IPS-11a (cell line): ENCODE measurements around the gene COL18A1.

Experiments
- H3K4me3 ChIP-seq: one replicate; pipeline ENCODE4 v1.5.1; 2013; ENCODE audit warnings: low read depth, low read length, control low read depth

Gene COL18A1

DNA sequence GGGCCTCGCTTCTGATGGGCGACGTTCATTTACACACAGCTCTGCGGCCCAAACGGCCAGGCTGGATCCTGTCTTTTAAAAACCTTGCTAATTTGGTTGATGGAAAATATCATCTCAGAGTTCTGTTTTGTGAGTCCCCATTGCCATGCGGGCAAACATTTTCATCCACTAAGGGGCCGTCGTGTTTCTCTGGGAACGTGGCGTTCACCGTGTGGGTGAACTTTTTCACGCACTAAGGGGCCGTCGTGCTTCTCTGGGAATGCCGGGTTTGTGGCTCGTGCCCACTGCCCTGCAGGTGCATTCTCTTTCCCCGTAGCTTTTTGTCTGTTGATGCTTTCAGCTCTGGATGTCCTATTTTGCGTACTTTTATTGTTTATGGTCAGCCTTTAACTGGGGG, 6.8 kb downstream of the COL18A1 start:
- no peak overlapping the region for H3K4me3 ChIP-seq

DNA sequence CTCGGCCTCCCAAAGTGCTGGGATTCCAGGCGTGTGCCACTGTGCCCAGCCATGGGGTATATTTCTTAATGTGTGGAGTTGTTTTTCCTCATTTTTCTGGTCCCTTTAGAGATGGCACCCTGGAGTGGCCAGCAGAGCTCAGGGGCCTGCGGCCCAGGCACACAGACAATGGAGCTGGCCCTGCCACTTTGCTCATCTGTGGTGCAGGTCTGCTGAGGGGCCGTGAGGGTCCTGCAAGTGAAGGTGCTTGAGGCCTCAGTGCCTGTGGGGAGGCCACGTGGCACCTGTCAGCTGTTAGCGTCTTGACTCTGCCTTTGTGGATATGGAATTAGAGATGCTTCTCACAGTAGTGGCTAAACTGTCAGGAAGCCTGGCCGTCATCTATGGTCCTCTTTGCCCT, 7.5 kb downstream of the COL18A1 start:
- H3K4me3 ChIP-seq = no peak overlapping the region

DNA sequence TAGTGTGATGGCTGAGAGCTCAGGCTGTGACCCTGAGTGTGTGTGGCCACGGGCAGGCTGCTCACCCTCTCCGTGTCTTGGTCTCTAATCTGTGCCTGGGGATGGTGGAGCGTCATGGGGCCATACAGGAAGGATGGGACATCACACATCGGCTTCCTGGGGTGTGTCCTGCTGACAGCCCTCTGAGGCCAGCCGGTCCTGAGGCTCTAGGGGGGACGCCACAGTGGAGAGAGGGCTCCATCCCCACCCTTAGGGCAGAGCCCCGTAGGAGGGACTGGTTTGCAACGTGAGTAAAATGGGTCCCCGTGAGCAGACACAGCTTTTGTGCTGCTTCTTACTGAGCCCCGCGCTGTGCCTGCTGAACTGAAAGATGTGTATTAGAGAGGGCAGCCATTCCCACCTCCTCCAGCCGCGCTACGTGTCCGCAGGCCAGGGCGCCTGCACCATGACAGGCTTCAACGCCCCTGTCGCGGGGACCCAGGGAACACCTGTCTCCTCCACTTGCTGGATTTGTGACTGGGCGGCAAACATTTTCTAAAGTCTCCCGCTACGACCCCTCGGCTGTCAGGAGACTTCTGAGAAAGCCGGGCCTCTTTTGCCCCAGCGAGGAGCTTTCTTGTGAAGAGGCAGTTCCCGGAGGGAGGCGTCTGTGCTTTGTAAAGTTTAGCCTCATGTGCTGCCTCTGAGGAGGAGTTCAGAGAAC, 8.1 kb downstream of the COL18A1 start:
- H3K4me3 ChIP-seq = no peak overlapping the region

DNA sequence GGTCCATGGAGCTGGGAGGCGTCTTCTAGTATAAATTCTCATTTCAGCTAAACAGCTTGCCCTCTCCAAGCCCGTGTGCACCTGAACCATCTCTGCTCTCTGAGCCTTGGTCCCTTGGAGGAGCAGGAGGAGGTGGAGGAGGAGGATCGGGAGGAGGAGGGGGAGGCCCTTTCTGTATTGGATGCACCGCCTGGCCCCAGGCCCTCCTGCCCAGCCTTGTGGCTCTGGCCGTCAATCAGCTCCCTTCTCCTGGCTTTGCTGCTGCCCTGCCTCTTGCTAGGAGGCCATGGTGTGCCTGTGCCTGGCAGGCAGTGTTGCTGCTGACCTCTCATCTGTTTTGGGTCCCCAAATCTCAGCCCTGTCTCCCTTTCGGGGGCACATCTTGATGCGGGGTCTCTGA, 9.0 kb downstream of the COL18A1 start:
- H3K4me3 ChIP-seq = no peak overlapping the region

DNA sequence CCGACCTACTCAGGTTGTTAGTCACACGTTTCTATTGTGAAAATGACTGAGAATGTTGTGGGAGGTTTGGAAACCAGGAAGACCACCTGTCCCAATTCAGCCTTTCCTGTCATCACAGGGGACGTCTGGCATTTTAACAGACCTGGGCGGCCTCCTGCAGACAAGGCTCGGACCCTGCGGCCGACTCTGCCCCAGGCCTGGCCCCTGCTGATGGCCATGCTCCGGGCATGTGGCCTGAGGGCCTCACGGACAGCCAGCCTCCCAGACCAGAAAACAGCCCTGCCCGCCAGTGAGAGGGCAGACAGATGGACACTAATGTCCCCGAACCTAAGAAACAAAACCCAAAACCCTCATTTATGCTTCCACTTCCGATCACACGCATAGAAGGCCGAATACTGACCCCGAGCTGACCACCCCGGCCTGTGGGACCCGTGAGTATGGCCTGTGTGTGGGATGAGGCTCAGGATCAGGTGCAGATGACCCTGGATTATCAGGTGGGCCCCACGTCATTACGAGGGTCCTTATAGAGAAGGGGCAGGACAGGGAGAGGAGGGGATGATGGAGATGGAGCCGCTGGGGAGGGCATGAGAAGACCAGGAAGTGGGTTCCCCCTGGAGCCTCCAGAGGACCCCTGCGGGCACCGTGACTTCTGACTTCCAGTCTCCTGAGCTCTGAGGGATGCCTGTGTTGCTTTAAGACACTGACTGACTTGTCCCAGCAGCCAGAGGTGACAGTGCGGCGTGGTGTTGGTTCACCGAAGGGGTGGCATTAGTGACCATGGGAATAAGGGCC, 9.6 kb downstream of the COL18A1 start:
- H3K4me3 ChIP-seq = no peak overlapping the region

DNA sequence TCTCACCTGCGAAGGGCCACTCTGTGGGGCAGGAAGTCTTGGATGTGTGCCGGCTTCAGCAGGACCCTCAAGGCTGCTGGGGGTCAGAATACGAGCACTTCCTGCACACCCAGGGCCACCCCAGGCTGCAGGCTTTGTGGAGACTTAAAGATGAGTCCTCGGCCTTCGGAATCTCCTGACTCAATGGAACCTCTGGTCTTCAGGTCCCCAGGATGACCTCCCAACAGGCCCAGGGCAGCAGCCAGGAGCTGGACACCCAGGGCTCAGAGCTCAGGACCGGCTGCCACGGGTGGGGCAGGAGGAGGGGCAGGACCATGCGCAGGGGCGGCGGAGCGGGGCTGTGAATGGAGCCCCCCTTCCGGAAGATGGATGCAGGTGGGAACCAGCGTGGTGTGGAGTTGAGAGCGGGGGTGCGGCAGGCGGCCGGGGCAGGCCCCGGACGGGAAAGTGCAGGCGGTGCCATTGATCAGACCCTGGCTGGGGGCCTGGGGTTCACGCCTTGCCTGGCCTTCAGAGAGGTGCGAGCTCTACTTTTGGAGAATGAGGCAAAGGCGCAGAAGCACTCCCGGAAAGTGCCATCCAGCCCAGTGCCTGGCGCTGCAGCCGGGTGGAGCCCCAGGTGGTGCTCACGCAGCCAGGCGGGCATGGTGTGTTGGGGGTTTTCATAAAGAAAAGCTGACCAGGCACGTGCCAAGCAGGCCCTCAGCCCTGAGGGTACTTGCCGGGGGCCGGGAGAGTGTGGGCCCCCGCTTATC, 10.4 kb downstream of the COL18A1 start:
- no peak overlapping the region for H3K4me3 ChIP-seq

DNA sequence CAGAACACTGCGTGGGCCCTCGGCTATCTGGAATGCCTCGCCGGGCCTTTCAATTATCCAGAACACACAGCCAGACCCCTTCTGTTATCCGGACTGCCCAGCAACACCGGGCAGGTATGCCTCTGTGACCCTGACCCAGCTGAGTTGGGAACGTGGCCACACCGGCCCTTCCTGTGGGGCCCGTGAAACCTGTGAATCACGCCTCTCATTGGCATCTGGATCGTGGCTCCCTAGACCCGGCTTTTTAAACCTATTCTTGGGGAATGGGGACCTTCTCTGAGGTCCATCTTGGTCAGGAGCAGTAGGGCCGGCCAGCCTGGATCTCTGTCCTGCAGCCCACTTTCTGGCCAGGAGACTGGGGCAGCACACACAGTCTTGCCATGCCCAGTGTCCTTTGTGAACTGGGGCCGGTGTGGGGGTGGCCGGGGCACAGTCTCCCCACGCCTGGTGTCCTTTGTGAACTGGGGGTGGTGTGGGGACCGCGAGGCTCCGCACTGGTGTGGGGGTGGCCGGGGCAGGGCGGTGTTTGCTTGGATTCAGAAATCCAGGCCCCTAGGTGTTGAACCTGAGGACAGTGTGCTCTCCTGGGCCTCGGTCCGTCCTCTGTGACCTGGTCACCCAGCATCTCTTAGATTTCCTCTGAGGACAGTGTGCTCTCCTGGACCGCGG, 11.1 kb downstream of the COL18A1 start:
- no peak overlapping the region for H3K4me3 ChIP-seq

GRCh38 chr21:45416620-45417019, 11.7 kb downstream of the COL18A1 start:
- no peak overlapping the region for H3K4me3 ChIP-seq

GRCh38 chr21:45417256-45417950, 12.4 kb downstream of the COL18A1 start:
- H3K4me3 ChIP-seq = no peak overlapping the region

DNA sequence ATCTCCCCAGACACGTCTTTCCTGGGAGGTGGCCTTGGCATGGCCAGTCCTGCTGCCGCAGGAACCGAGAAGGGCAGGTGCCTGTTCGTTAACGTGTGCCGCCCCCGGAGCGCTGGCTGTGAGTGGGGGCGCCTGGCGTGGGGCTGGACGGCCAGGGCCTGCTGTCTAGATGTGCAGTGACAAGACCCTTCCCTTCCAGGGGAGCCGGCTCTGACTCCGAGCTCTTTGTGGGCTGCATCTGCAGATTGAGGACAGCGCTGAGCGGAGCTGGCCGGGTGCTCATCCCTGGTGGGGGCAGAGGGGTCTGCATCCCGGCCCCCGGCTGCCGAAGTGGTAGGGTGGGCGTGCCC, 13.0 kb downstream of the COL18A1 start:
- no peak overlapping the region for H3K4me3 ChIP-seq

GRCh38 chr21:45418301-45419071, 13.5 kb downstream of the COL18A1 start:
- H3K4me3 ChIP-seq = no peak overlapping the region

DNA sequence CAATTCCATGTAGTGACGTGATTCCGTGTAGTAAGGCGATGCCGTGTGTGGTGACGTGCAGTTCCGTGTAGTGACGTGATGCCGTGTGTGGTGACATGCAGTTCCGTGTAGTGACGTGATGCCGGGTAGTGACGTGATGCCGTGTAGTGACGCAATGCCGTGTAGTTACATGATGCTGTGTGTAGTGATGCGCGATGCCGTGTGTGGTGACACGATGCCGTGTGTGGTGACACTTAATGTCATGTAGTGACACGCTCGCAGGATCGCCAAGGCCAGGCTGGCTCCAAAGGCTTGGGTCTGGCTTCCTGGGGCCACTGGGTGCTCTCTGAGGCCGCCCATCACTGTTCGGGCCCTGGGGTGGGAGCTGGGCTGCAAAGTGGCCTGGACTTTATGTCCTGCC, 14.2 kb downstream of the COL18A1 start:
- no peak overlapping the region for H3K4me3 ChIP-seq

DNA sequence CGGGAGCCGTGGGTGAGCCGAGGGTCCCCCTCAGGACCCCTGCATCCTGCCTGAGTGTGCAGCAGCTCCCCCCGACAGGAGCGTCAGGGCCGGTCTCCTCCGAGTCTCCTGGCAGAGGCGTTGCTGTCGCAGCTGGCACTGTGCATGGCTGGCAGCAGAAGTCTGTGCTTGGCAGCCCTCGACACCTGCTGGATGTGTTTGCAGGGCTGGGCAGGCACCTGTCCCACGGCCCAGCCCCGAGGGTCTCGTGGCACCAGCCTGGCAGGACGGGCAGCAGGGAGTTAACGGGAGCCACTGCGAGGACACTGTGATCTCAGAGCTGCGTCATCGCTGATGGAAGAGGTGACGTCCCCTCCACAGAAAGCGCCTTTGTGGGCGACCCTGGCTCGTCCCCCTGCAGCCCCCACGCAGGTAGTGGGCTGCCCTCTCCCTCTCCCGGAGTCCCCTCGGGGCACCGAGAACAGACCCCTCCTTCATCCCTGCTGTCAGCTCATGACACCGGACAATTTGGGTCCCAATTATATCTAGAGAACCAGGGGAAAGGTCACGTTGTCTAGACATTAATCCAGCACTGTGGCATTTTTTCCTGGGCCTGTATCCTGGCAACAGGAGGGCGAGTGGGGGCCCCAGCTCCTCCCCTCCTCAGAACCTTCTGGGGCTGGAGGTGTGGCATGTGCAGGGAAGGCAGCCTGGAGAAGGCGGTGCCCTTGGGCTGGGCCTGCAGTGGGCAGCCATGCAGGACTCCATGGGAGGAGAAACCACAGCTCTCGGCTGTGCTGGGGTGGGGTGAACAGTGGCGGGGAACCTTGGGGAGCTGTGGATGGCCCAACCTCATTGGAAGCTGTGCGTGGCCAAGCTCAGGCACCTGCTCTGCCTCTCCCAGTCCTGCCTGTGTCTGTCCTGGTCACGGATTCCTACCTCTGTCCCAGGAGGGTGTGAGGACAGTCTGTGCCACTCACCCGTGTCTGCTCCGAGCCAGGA, 15.4 kb downstream of the COL18A1 start:
- no peak overlapping the region for H3K4me3 ChIP-seq

GRCh38 chr21:45421071-45421845, 16.3 kb downstream of the COL18A1 start:
- no peak overlapping the region for H3K4me3 ChIP-seq

DNA sequence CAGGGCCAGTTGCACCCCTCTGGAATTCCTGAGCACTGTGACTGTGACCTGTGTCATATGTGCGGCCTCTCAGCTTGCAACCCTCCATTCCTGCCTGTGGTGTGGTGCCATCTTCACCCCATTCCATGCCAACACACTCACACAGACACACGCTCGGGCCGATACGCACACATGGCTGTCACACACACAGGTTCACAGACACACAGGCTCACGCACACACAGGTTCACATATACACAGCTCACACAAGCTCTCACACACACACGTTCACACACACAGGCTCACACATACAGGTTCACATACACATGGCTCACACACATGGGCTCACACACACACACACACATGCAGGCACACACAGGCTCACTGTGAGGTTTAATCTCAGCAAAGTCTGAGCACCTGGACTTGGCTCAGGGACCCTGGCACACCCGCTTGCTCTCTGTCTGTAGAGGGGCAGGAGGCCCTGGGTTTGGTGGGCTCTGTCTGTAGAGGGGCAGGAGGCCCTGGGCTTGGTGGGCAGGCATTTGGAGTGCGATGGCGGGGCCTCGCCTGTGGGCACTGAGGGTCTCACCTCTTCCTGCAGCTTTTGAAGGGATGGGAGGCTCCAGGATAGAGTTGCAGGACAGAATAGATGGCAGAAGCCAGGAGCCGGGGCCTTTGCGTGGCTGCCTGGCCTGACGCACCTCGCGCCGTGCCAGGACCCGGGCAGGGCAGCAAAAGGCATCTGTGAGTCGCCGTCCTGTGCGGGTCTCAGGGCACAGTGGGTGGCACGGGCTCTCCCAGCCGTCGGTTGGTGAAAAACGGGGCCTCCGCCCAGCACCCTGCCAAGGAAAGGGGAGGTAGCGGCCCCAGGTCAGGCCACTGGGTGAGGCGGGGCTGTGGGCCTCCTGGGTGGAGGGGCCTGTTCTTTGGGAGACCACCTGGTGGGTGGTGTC, 17.1 kb downstream of the COL18A1 start:
- H3K4me3 ChIP-seq = no peak overlapping the region

GRCh38 chr21:45423201-45423955, 18.4 kb downstream of the COL18A1 start:
- no peak overlapping the region for H3K4me3 ChIP-seq
